Heart left ventricle (tissue), 16 donors: ENCODE measurements around the gene APPL2. TPM values are rescaled to one million over a fixed set of nuclear protein-coding genes. Genes with fewer than 3 reads are reported as not detected.

Experiments used
- ATAC-seq, 4 donors: fragments of 200-7000 bp; cut with Tn5 transposase; one replicate each; pipeline ENCODE4 v1.9.1; 2020 to 2022; ENCODE audit warnings: moderate library complexity in 4 of 4, mild to moderate bottlenecking in 3 of 4, moderate number of reproducible peaks in 1 of 4
- DNase-seq, 5 donors: peaks; one replicate each; pipeline ENCODE4 v3.0.0-alpha.2; 2020
- H3K27ac ChIP-seq, 12 donors: fragments of 200-600 bp; sonication (generic) in 4 of 12; one replicate each; pipeline versions ENCODE4 v1.5.0 to v1.8.0; 2016 to 2022; ENCODE audit warnings: mild to moderate bottlenecking in 2 of 12
- H3K27me3 ChIP-seq, 9 donors: fragments of 200-600 bp; sonication (generic) in 2 of 9; one replicate each; pipeline versions ENCODE4 v1.5.1 to v1.8.0; 2016 to 2022; ENCODE audit warnings: mild to moderate bottlenecking in 3 of 9
- H3K36me3 ChIP-seq, 9 donors: fragments of 200-600 bp; sonication (generic) in 2 of 9; one replicate each; pipeline versions ENCODE4 v1.5.0 to v1.8.0; 2018 to 2022; ENCODE audit warnings: mild to moderate bottlenecking in 2 of 9
- H3K4me1 ChIP-seq, 12 donors: fragments of 200-600 bp; sonication (generic) in 4 of 12; one replicate each; pipeline versions ENCODE4 v1.5.0 to v1.8.0; 2016 to 2022; ENCODE audit warnings: mild to moderate bottlenecking in 3 of 12
- H3K4me3 ChIP-seq, 12 donors: fragments of 200-600 bp; sonication (generic) in 4 of 12; one replicate each; pipeline versions ENCODE4 v1.5.0 to v1.8.0; 2017 to 2022; ENCODE audit warnings: mild to moderate bottlenecking in 9 of 12, moderate library complexity in 4 of 12
- H3K9me3 ChIP-seq, 12 donors: fragments of 200-600 bp; sonication (generic) in 4 of 12; one replicate each; pipeline versions ENCODE4 v1.5.0 to v1.8.0; 2016 to 2022; ENCODE audit warnings: mild to moderate bottlenecking in 1 of 12
- POLR2A ChIP-seq, 2 donors: fragments of 450-650 bp; IDR thresholded peaks; one replicate each; pipeline ENCODE4 v1.6.1; 2017; ENCODE audit warnings: antibody characterized with exemption in 2 of 2, mild to moderate bottlenecking in 2 of 2, moderate library complexity in 2 of 2
- WGBS, 4 donors: extraction: QIAGEN DNeasy Blood & Tissue Kit in 2 of 4; methylation state at CpG; one replicate each; pipeline versions ENCODE4 v1.1.5 to v1.1.7; 2013 to 2018; 5-methylcytosine and 5-hydroxymethylcytosine counted together
- intact Hi-C, 10 donors: fragments of 100-400 bp; cut with DNase I; formaldehyde crosslinking; loops; one replicate each; pipeline versions ENCODE4 v1.11.1 to v1.14.2; 2022
- long read RNA-seq, 3 donors: library from polyadenylated mRNA; unstranded; transcript quantifications; one replicate each; pipeline ENCODE4 v2.0.0, GENCODE V29; 2020 to 2021
- polyA plus RNA-seq, 2 donors: library from polyadenylated mRNA; stranded (reverse); fragments of 200-250 nt; gene quantifications; one replicate each; pipeline ENCODE4 v1.2.3, GENCODE V29; 2013
- total RNA-seq, 9 donors: library from RNA; depleted of rRNA in 2 of 9; stranded (reverse); fragments of >200 nt in 2 of 9; fragmentation: NEBNext Ultra II Directional in 3 of 9; extraction: Animal tissue kit (Norgen Biotek cat#: 25700) in 3 of 9; gene quantifications; one replicate each; pipeline versions ENCODE4 v1.1.0 to v1.2.4, GENCODE V29; 2016 to 2023
- TF ChIP-seq, protein P1 (sequence below), 12 donors: fragments of 200-600 bp; sonication (generic) in 4 of 12; IDR thresholded peaks; one replicate each; pipeline versions ENCODE4 v1.5.0 to v1.8.0; 2018 to 2022; ENCODE audit warnings: antibody characterized with exemption in 12 of 12, mild to moderate bottlenecking in 5 of 12
- donor health status: ischemic (EF 13 %, LVEDD 7.1; RV severe dilation, severe dysfunction).
- donor health status: healthy with polysubstance abuse.
- donor health status: DM: no; HTN: yes; CAD: no.
- donor health status: DM: no; HTN: no; CAD: no.
- donor health status: ischemic (EF 25% LVEDD 6.9; RV normal size, moderate dysfunction).
- donor health status: ischemic (EF 25% LVEDD 5.7; RV mildly dilated, moderate dysfunction).
- donor health status: healthy.
- donor health status: DM: yes; HTN: yes; CAD: no.
- donor health status: ischemic (EF 35%, LVEDD 5.7; RV mildly dilated, moderate dysfunction).
- donor health status: nonischemic (EF 11% LVEDD 7.7; RV severe dilation, severe dysfunction).
- donor health status: DM: yes; HTN: yes; CAD: no.
- donor health status: PGD.
- donor health status: ischemic (EF 29% LVEDD 5.4; RV normal size, mild dysfunction).
- donor health status: nonischemic (EF 23%, LVEDD 6.1; RV moderate dilation, normal function).

The APPL2 gene
- total RNA-seq (10 to 100 TPM; 14.1 to 36.7 (median 17.1) TPM), polyA plus RNA-seq (10 to 100 TPM in 1 of 2 donors, 1 to 10 TPM in 1; 7.7 to 12.5 TPM)
- long read RNA-seq, donor 1, transcript APPL2-201 (21 exons, 3,239 nt) = major isoform, 40 of 57 reads
- long read RNA-seq, donor 1, partial matches to known transcripts = 7 of 57 reads
- long read RNA-seq, donor 1, other reads (novel, unspliced or antisense) = 8 of 57 reads
- long read RNA-seq, donor 2, transcript APPL2-201 (21 exons, 3,239 nt) = major isoform, 65 of 90 reads
- long read RNA-seq, donor 2, partial matches to known transcripts = 10 of 90 reads
- long read RNA-seq, donor 2, other reads (novel, unspliced or antisense) = 14 of 90 reads
- long read RNA-seq, donor 3, transcript APPL2-201 (21 exons, 3,239 nt) = major isoform, 58 of 72 reads
- long read RNA-seq, donor 3, partial matches to known transcripts = 4 of 72 reads
- long read RNA-seq, donor 3, other reads (novel, unspliced or antisense) = 9 of 72 reads

- Histone ChIP-seq H3K4me3 (peak within 1 kb of the TSS; percentile 68 to 98 (median 88)), H3K9me3 (no peaks in the 10 kb centered on the region), H3K27me3 (no peaks in the 10 kb centered on the region), H3K4me1 (peaks cover 9 to 58% (median 38%) of the 10 kb centered on the region in 12 donors), H3K36me3 (peaks cover 0 to 22% (median 0%) of the 10 kb centered on the region in 9 donors), H3K27ac (peak within 1 kb of the TSS; percentile 76 to 98 (median 96))
- DNase-seq = peak; percentile 93 to 97 (median 94)
- intact Hi-C loops = no loop called here
- ATAC-seq = peak; percentile 85 to 96 (median 96)
- TF ChIP-seq, protein P1, sequence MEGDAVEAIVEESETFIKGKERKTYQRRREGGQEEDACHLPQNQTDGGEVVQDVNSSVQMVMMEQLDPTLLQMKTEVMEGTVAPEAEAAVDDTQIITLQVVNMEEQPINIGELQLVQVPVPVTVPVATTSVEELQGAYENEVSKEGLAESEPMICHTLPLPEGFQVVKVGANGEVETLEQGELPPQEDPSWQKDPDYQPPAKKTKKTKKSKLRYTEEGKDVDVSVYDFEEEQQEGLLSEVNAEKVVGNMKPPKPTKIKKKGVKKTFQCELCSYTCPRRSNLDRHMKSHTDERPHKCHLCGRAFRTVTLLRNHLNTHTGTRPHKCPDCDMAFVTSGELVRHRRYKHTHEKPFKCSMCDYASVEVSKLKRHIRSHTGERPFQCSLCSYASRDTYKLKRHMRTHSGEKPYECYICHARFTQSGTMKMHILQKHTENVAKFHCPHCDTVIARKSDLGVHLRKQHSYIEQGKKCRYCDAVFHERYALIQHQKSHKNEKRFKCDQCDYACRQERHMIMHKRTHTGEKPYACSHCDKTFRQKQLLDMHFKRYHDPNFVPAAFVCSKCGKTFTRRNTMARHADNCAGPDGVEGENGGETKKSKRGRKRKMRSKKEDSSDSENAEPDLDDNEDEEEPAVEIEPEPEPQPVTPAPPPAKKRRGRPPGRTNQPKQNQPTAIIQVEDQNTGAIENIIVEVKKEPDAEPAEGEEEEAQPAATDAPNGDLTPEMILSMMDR (IDR thresholded peaks at IDR 0.05) = peak in 9 of 12 donors; percentile 21 to 56 (median 46)
- peak in 1 of 2 donors; percentile 88 for TF ChIP-seq POLR2A (IDR thresholded peaks at IDR 0.05)
- 0 to 1% (median 0%) methylated on average over 22 to 80 of the region's 80 CpGs for WGBS, 4 donors
Observed at GRCh38 chr12:105235732-105236476, at the start of gene APPL2. Gene APPL2 (minus strand): TSS chr12:105236174. CDS start chr12:105236012, 162 bp downstream.

GRCh38 chr12:105285378-105285777, 49.4 kb upstream of the APPL2 start:
- Histone ChIP-seq H3K27me3 (peaks cover 0 to 12% (median 0%) of the 10 kb centered on the region in 9 donors), H3K9me3 (no peaks in the 10 kb centered on the region), H3K36me3 (no peaks in the 10 kb centered on the region), H3K4me3 (no peak overlapping the region), H3K27ac (no peak overlapping the region), H3K4me1 (no peaks in the 10 kb centered on the region)
- 83 to 91% (median 89%) methylated on average over 1 of the region's 1 CpG for WGBS, 4 donors
- ATAC-seq (no peak), DNase-seq (no peak)
- intact Hi-C loops = loop anchor here in 1 of 10 donors (10.0 kb wide), 1 partner anchor 99 kb away; no protein-coding TSS in a partner anchor
- TF ChIP-seq POLR2A (IDR thresholded peaks at IDR 0.05) = no peak
- TF ChIP-seq, protein P1 (IDR thresholded peaks at IDR 0.05) = no peak

DNA sequence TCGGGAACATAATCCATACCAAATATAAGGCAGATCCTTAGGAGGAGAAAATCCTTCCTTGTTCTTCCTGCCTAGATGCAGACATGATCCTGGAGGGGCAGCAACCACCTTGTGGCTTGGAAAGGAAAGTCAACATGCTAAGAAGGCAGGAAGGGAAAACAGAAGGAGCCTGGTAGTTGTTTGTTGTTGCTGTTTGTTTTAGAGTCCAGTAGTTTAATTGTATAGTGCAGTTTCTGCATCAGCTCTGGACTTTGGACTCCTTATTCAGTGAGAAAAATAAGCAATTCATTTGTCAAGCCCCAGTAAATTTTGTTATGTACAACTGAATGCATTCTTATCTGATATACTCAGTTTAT, 45.7 kb upstream of the APPL2 start:
- Histone ChIP-seq H3K27ac (no peak overlapping the region), H3K4me1 (no peaks in the 10 kb centered on the region), H3K9me3 (no peaks in the 10 kb centered on the region), H3K36me3 (no peaks in the 10 kb centered on the region), H3K4me3 (no peak overlapping the region), H3K27me3 (peaks cover 0 to 8% (median 0%) of the 10 kb centered on the region in 9 donors)
- intact Hi-C loops = loop anchor here in 6 of 10 donors (5.0 to 10.0 kb wide), 2 partner anchors 101 to 103 kb away; no protein-coding TSS in a partner anchor
- ATAC-seq (no peak), DNase-seq (no peak)
- 81 to 100% (median 90%) methylated on average over 1 of the region's 1 CpG for WGBS, 4 donors
- TF ChIP-seq POLR2A (IDR thresholded peaks at IDR 0.05) = no peak
- TF ChIP-seq, protein P1 (IDR thresholded peaks at IDR 0.05) = no peak
